ENCODE data around the gene DAW1.
"Not testable (repeated sequence)": the region's sequence is repeated elsewhere in the genome, so short reads cannot be mapped to it uniquely, and the experiment has no call there.

DAW1 gene

GRCh38 chr2:227908266-227909054, 37.0 kb downstream of the DAW1 start:
- DNase-seq (no peak), ATAC-seq (replicated peaks) (no peak)
- no peak overlapping the region for H3K27ac Mint-ChIP-seq

GRCh38 chr2:227914362-227914761, 42.9 kb downstream of the DAW1 start:
- no peaks in the 10 kb centered on the region for H3K4me1 Mint-ChIP-seq
- H3K27me3 Mint-ChIP-seq = no peaks in the 10 kb centered on the region
- no peak overlapping the region for H3K4me3 Mint-ChIP-seq
- H3K9me3 Mint-ChIP-seq = no peaks in the 10 kb centered on the region
- DNase-seq (no peak), ATAC-seq (replicated peaks) (no peak)
- no peak overlapping the region for H3K27ac Mint-ChIP-seq
- H3K36me3 Mint-ChIP-seq = no peaks in the 10 kb centered on the region

More at GRCh38 chr2:227908266-227909054, 37.0 kb downstream of the DAW1 start:
- no peaks in the 10 kb centered on the region for H3K27me3 Mint-ChIP-seq
- H3K9me3 Mint-ChIP-seq = peaks cover 0 to 2% of the 10 kb centered on the region in 2 donors
- H3K4me3 Mint-ChIP-seq = no peak overlapping the region
- H3K4me1 Mint-ChIP-seq = no peaks in the 10 kb centered on the region
- no peaks in the 10 kb centered on the region for H3K36me3 Mint-ChIP-seq

- DNase-seq (no peak), ATAC-seq (replicated peaks) (no peak)
- Mint-ChIP-seq H3K27ac (no peak overlapping the region), H3K4me1 (no peaks in the 10 kb centered on the region), H3K4me3 (no peak overlapping the region), H3K27me3 (no peaks in the 10 kb centered on the region), H3K9me3 (no peaks in the 10 kb centered on the region), H3K36me3 (no peaks in the 10 kb centered on the region)
Measured at GRCh38 chr2:227921648-227922047, 50.2 kb downstream of the DAW1 start.

GRCh38 chr2:227932001-227932400, 60.6 kb downstream of the DAW1 start:
- no peaks in the 10 kb centered on the region for H3K27me3 Mint-ChIP-seq
- H3K9me3 Mint-ChIP-seq = peaks cover 9 to 13% of the 10 kb centered on the region in 2 donors
- no peaks in the 10 kb centered on the region for H3K4me1 Mint-ChIP-seq
- H3K27ac Mint-ChIP-seq = no peak overlapping the region
- no peak for DNase-seq
- peaks cover 0 to 3% of the 10 kb centered on the region in 2 donors for H3K36me3 Mint-ChIP-seq
- H3K4me3 Mint-ChIP-seq = no peak overlapping the region
- no peak for ATAC-seq (replicated peaks)

- H3K36me3 Mint-ChIP-seq = peaks cover 0 to 3% of the 10 kb centered on the region in 2 donors
- no peaks in the 10 kb centered on the region for H3K27me3 Mint-ChIP-seq
- peaks cover 5 to 10% of the 10 kb centered on the region in 2 donors for H3K9me3 Mint-ChIP-seq
- no peak overlapping the region for H3K27ac Mint-ChIP-seq
- DNase-seq = no peak
- no peaks in the 10 kb centered on the region for H3K4me1 Mint-ChIP-seq
- no peak overlapping the region for H3K4me3 Mint-ChIP-seq
- no peak for ATAC-seq (replicated peaks)
Measured at GRCh38 chr2:227932403-227932802, 61.0 kb downstream of the DAW1 start.

GRCh38 chr2:227933884-227934283, 62.5 kb downstream of the DAW1 start:
- H3K27me3 Mint-ChIP-seq = no peaks in the 10 kb centered on the region
- H3K4me3 Mint-ChIP-seq = no peak overlapping the region
- DNase-seq (no peak), ATAC-seq (replicated peaks) (no peak)
- peaks cover 0 to 5% of the 10 kb centered on the region in 2 donors for H3K9me3 Mint-ChIP-seq
- no peaks in the 10 kb centered on the region for H3K36me3 Mint-ChIP-seq
- H3K4me1 Mint-ChIP-seq = no peaks in the 10 kb centered on the region
- no peak overlapping the region for H3K27ac Mint-ChIP-seq

- DNase-seq; H3K9me3 Mint-ChIP-seq; ATAC-seq (replicated peaks); H3K4me3 Mint-ChIP-seq; H3K27ac Mint-ChIP-seq; H3K4me1 Mint-ChIP-seq; H3K36me3 Mint-ChIP-seq; H3K27me3 Mint-ChIP-seq: not testable (repeated sequence)
Measured at GRCh38 chr2:227936249-227936648, 64.8 kb downstream of the DAW1 start.

GRCh38 chr2:227939271-227940027, 68.0 kb downstream of the DAW1 start:
- H3K36me3 Mint-ChIP-seq = no peaks in the 10 kb centered on the region
- H3K4me3 Mint-ChIP-seq = no peak overlapping the region
- peaks cover 0 to 5% of the 10 kb centered on the region in 2 donors for H3K9me3 Mint-ChIP-seq
- H3K27me3 Mint-ChIP-seq = peaks cover 0 to 7% of the 10 kb centered on the region in 2 donors
- no peak for DNase-seq
- no peak overlapping the region for H3K27ac Mint-ChIP-seq
- no peaks in the 10 kb centered on the region for H3K4me1 Mint-ChIP-seq
- no peak for ATAC-seq (replicated peaks)

- ATAC-seq (replicated peaks) (peak; percentile 50 to 69), DNase-seq (no peak)
- H3K9me3 Mint-ChIP-seq = peaks cover 5% of the 10 kb centered on the region in 2 donors
- no peaks in the 10 kb centered on the region for H3K4me1 Mint-ChIP-seq
- peaks cover 0 to 7% of the 10 kb centered on the region in 2 donors for H3K27me3 Mint-ChIP-seq
- H3K36me3 Mint-ChIP-seq = no peaks in the 10 kb centered on the region
- no peak overlapping the region for H3K27ac Mint-ChIP-seq
- no peak overlapping the region for H3K4me3 Mint-ChIP-seq
Measured at GRCh38 chr2:227942021-227942420, 70.6 kb downstream of the DAW1 start.

- no peaks in the 10 kb centered on the region for H3K36me3 Mint-ChIP-seq
- H3K27me3 Mint-ChIP-seq = peaks cover 0 to 7% of the 10 kb centered on the region in 2 donors
- peaks cover 5% of the 10 kb centered on the region in 2 donors for H3K9me3 Mint-ChIP-seq
- H3K4me3 Mint-ChIP-seq = no peak overlapping the region
- no peak overlapping the region for H3K27ac Mint-ChIP-seq
- H3K4me1 Mint-ChIP-seq = no peaks in the 10 kb centered on the region
- DNase-seq (no peak), ATAC-seq (replicated peaks) (no peak)
Measured at GRCh38 chr2:227942965-227943364, 71.5 kb downstream of the DAW1 start.

GRCh38 chr2:227960317-227960716, 88.9 kb downstream of the DAW1 start:
- Mint-ChIP-seq H3K36me3 (no peaks in the 10 kb centered on the region), H3K4me1 (no peaks in the 10 kb centered on the region)
- no peak for ATAC-seq (replicated peaks)

GRCh38 chr2:227971619-227972230, 100.3 kb downstream of the DAW1 start:
- Mint-ChIP-seq H3K27me3 (peaks cover 0 to 5% of the 10 kb centered on the region in 2 donors), H3K9me3 (peaks cover 0 to 3% of the 10 kb centered on the region in 2 donors), H3K4me3 (no peak overlapping the region), H3K27ac (no peak overlapping the region), H3K36me3 (no peaks in the 10 kb centered on the region), H3K4me1 (no peaks in the 10 kb centered on the region)
- ATAC-seq (replicated peaks) = no peak
- DNase-seq = no peak

More at GRCh38 chr2:227960317-227960716, 88.9 kb downstream of the DAW1 start:
- Mint-ChIP-seq H3K9me3 (peaks cover 2 to 3% of the 10 kb centered on the region in 2 donors), H3K27ac (no peak overlapping the region), H3K27me3 (no peaks in the 10 kb centered on the region), H3K4me3 (no peak overlapping the region)
- DNase-seq = no peak

GRCh38 chr2:227973241-227973640, 101.8 kb downstream of the DAW1 start:
- DNase-seq (no peak), ATAC-seq (replicated peaks) (peak; percentile 36 to 45)
- Mint-ChIP-seq H3K36me3 (no peaks in the 10 kb centered on the region), H3K9me3 (peaks cover 0 to 2% of the 10 kb centered on the region in 2 donors), H3K27ac (no peak overlapping the region), H3K27me3 (peaks cover 0 to 5% of the 10 kb centered on the region in 2 donors), H3K4me3 (no peak overlapping the region), H3K4me1 (no peaks in the 10 kb centered on the region)

Data from stimulated activated naive B cell treated with anti-CD40 and anti-IgM and Interleukin-4, amounts not matched to agents 10 μg/mL and 1 μg/mL and 100 μg/mL, for 72 hours (primary cell).